ENCODE data around the gene STAG1. TPM values are rescaled to one million over a fixed set of nuclear protein-coding genes. Genes with fewer than 3 reads are reported as not detected.

The STAG1 gene
- total RNA-seq, 1 experiment from 2014 or later: 34.6 TPM

DNA sequence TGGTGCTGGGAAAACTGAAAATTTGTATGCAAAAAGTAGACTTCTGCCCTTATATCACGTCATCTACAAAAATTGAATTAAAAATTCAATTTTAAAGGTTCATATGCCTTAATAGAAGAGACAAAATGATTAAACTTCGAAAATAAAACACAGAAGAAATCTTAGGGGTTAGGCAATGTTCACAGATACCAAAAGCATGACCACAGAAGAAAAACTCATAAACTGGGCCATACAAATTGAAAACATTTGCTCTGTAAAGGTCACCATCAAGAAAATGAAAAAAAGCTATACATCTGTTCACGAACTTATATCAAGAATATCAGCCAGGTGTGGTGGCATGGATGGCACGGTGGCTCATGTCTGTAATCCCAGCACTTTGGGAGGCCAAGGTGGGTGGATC is 257.0 kb downstream of the STAG1 start:
- no peaks in the 10 kb centered on the region for H3K79me2 ChIP-seq (ENCODE audit: insufficient read depth, low read length)
- H4K20me1 ChIP-seq (ENCODE audit: control insufficient read depth, insufficient read depth, insufficient read length): no peaks in the 10 kb centered on the region
- no peak overlapping the region for H3K9ac ChIP-seq (ENCODE audit: extremely low read depth, insufficient read length, low read length)
- no peak overlapping the region for H2BK120ac ChIP-seq (ENCODE audit: low read depth, low read length, poor library complexity, severe bottlenecking)
- no peak overlapping the region for H2AK5ac ChIP-seq (ENCODE audit: insufficient read length, low read length)
- no peaks in the 10 kb centered on the region for H3K4me1 ChIP-seq (ENCODE audit: insufficient read depth, low read length)
- H4K5ac ChIP-seq (ENCODE audit: insufficient read length, low read depth, low read length): no peak overlapping the region
- H3K56ac ChIP-seq (ENCODE audit: insufficient read length, low read depth, low read length): no peak overlapping the region
- no peak overlapping the region for H4K91ac ChIP-seq (ENCODE audit: insufficient read length, low read depth, low read length)
- no peak overlapping the region for H3K27ac ChIP-seq (ENCODE audit: insufficient read length, low read depth, low read length)
- no peak overlapping the region for H3T11ph ChIP-seq (ENCODE audit: low read length)
- Mint-ChIP-seq H3K36me3 (ENCODE audit: insufficient read depth in 1 of 3, low read depth in 3 of 3) (peaks cover 23 to 44% (median 35%) of the 10 kb centered on the region in 3 experiments), H3K27me3 (ENCODE audit: low read depth) (no peaks in the 10 kb centered on the region; the same call in 1 of the 2 replicates), H3K9me3 (peaks cover 2 to 18% of the 10 kb centered on the region in 2 experiments), H3K4me1 (no peaks in the 10 kb centered on the region), H3K4me3 (no peak overlapping the region), H3K27ac (no peak overlapping the region)
- no peak for DNase-seq
- no peaks in the 10 kb centered on the region for H3K9me3 ChIP-seq (ENCODE audit: control insufficient read depth, low read depth, low read length)
- no peak overlapping the region for H2AFZ ChIP-seq (ENCODE audit: low read length)
- TF ChIP-seq, protein P1, sequence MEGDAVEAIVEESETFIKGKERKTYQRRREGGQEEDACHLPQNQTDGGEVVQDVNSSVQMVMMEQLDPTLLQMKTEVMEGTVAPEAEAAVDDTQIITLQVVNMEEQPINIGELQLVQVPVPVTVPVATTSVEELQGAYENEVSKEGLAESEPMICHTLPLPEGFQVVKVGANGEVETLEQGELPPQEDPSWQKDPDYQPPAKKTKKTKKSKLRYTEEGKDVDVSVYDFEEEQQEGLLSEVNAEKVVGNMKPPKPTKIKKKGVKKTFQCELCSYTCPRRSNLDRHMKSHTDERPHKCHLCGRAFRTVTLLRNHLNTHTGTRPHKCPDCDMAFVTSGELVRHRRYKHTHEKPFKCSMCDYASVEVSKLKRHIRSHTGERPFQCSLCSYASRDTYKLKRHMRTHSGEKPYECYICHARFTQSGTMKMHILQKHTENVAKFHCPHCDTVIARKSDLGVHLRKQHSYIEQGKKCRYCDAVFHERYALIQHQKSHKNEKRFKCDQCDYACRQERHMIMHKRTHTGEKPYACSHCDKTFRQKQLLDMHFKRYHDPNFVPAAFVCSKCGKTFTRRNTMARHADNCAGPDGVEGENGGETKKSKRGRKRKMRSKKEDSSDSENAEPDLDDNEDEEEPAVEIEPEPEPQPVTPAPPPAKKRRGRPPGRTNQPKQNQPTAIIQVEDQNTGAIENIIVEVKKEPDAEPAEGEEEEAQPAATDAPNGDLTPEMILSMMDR (conservative IDR thresholded peaks at IDR 0.05): no peak
- no CpG with 5 or more reads among the region's 4 CpGs for WGBS (ENCODE audit: extremely low coverage, insufficient read length, low lambda C conversion rate)
- no peak overlapping the region for H3K4ac ChIP-seq (ENCODE audit: low read depth, low read length)
- no peaks in the 10 kb centered on the region for H3K27me3 ChIP-seq (ENCODE audit: insufficient read depth, low read length)
- H2BK12ac ChIP-seq (ENCODE audit: insufficient read length, low read depth, low read length): no peak overlapping the region
- no peaks in the 10 kb centered on the region for H3K23me2 ChIP-seq (ENCODE audit: insufficient read length, low read depth, low read length, poor library complexity, severe bottlenecking)
- H3K18ac ChIP-seq (ENCODE audit: insufficient read length, low read depth, low read length): no peak overlapping the region
- H2BK5ac ChIP-seq (ENCODE audit: insufficient read length, low read length): no peak overlapping the region
- H4K8ac ChIP-seq (replicated peaks; ENCODE audit: insufficient read length, low read depth, low read length): no peak overlapping the region
- no peak overlapping the region for H3K23ac ChIP-seq (ENCODE audit: insufficient read length, low read depth, low read length)
- no peak overlapping the region for H2BK20ac ChIP-seq (ENCODE audit: low read depth, low read length, poor library complexity, severe bottlenecking)
- no peak overlapping the region for H2BK15ac ChIP-seq (ENCODE audit: low read depth, low read length)
- no peak overlapping the region for H3K14ac ChIP-seq (ENCODE audit: insufficient read depth, low read length)
- H3K4me2 ChIP-seq (ENCODE audit: insufficient read depth, insufficient read length, low read length): no peak overlapping the region
- H3K79me1 ChIP-seq (ENCODE audit: insufficient read depth, low read depth, low read length, poor library complexity, severe bottlenecking): no peaks in the 10 kb centered on the region

Data from H9 (cell line).